HCT116 (cell line): ENCODE results near the gene PROSER2. TPM values are rescaled to one million over a fixed set of nuclear protein-coding genes. Genes with fewer than 3 reads are reported as not detected.

Source experiments
- ATAC-seq: fragments of 200-7000 bp; cut with Tn5 transposase; 2 replicates; pipeline ENCODE4 v1.9.1; 2020; ENCODE audit warnings: mild to moderate bottlenecking, moderate library complexity
- BruUV-seq: library from RNA; stranded (reverse); fragments of 400-500 nt; replicated peaks from 2 replicates; lab custom pipeline; 2021; lab: Mats Ljungman, UMichigan
- CTCF ChIA-PET: fragments of 300-600 bp; sonication (Branson Sonifier 250); formaldehyde crosslinking; loops from one replicate; lab custom pipeline; 2021; ENCODE audit warnings: antibody characterized with exemption; lab: Charles Lee
- POLR2A ChIA-PET: fragments of 300-600, 350-600 bp; sonication (Branson Sonifier 250); formaldehyde crosslinking; loops from one replicate; lab custom pipeline; 2021; ENCODE audit warnings: antibody characterized with exemption; lab: Charles Lee
- RAD21 ChIA-PET, 2 experiments: fragments of 300-600 bp; sonication (Branson Sonifier 250); formaldehyde crosslinking; loops; one replicate each; lab custom pipeline; 2023; ENCODE audit warnings: low total read pairs in 2 of 2; ENCODE audit not compliant: uncharacterized antibody in 2 of 2, unreplicated experiment in 2 of 2, low non-redundant PET in 1 of 2; lab: Charles Lee
- DNase-seq: peaks from one replicate; pipeline ENCODE4 v3.0.0-alpha.2; 2010; ENCODE audit warnings: low read depth, low spot score
- H2AFZ ChIP-seq: fragments of 200-600 bp; shearing (Covaris generic), sonication (generic); 2 replicates; pipeline ENCODE4 v1.6.1; 2017; ENCODE audit warnings: low read depth, mixed run types, mixed read lengths, antibody characterized with exemption, low read length; ENCODE audit not compliant: poor library complexity, severe bottlenecking
- H3K27ac ChIP-seq: 2 replicates; pipeline ENCODE4 v1.5.1; 2012; ENCODE audit warnings: low read depth, low read length
- H3K27me3 ChIP-seq: fragments of 200-600 bp; sonication (generic); 2 replicates; pipeline ENCODE4 v1.6.1; 2016; ENCODE audit warnings: mixed run types, low read length, mixed read lengths; ENCODE audit not compliant: insufficient read depth
- H3K36me3 ChIP-seq, 2 experiments: fragments of 200-500 bp in 1 of 2; fragments of 200-600 bp in 1 of 2; sonication (Bioruptor generic) in 1 of 2; sonication (generic) in 1 of 2; 2 replicates each; pipeline versions ENCODE4 v1.5.1 to v1.6.1; 2014 to 2016; ENCODE audit warnings: low read length in 2 of 2, inconsistent platforms in 1 of 2, mixed read lengths in 1 of 2, mixed run types in 1 of 2; ENCODE audit not compliant: insufficient read depth in 2 of 2, control insufficient read depth in 1 of 2
- H3K4me1 ChIP-seq, 2 experiments: fragments of 200-600 bp in 1 of 2; sonication (generic) in 1 of 2; 2 replicates each; pipeline versions ENCODE4 v1.5.1 to v1.6.1; 2012 to 2017; ENCODE audit warnings: low read length in 2 of 2, inconsistent platforms in 1 of 2, mild to moderate bottlenecking in 1 of 2, mixed read lengths in 1 of 2, mixed run types in 1 of 2, moderate library complexity in 1 of 2; ENCODE audit not compliant: insufficient read depth in 2 of 2, control insufficient read depth in 1 of 2
- H3K4me2 ChIP-seq: fragments of 200-600 bp; sonication (generic); 2 replicates; pipeline ENCODE4 v1.6.1; 2017; ENCODE audit warnings: mixed run types, low read length, mixed read lengths
- H3K4me3 ChIP-seq, 2 experiments: fragments of 200-600 bp in 1 of 2; sonication (generic) in 1 of 2; replicated peaks in 1 of 2; 2 replicates each; pipeline ENCODE4 v1.5.1; 2011 to 2016; ENCODE audit warnings: low read length in 2 of 2, control low read depth in 1 of 2, low read depth in 1 of 2, mild to moderate bottlenecking in 1 of 2, mixed read lengths in 1 of 2, mixed run types in 1 of 2
- H3K79me2 ChIP-seq: fragments of 200-600 bp; sonication (generic); 2 replicates; pipeline ENCODE4 v1.6.1; 2017; ENCODE audit warnings: mild to moderate bottlenecking, mixed run types, low read length, moderate library complexity, mixed read lengths; ENCODE audit not compliant: insufficient read depth
- H3K9ac ChIP-seq: fragments of 200-600 bp; sonication (generic); 2 replicates; pipeline ENCODE4 v1.6.1; 2016; ENCODE audit warnings: low read length, mixed read lengths
- H3K9me2 ChIP-seq: fragments of 200-600 bp; sonication (generic), shearing (Covaris generic); 2 replicates; pipeline ENCODE4 v1.6.1; 2017; ENCODE audit warnings: mixed run types, mild to moderate bottlenecking, moderate library complexity; ENCODE audit not compliant: insufficient read depth
- H3K9me3 ChIP-seq, 2 experiments: fragments of 200-500 bp in 1 of 2; fragments of 200-600 bp in 1 of 2; sonication (Bioruptor generic) in 1 of 2; sonication (generic) in 1 of 2; 2 replicates each; pipeline ENCODE4 v1.6.1; 2014 to 2017; ENCODE audit warnings: low read length in 2 of 2, mixed read lengths in 2 of 2, inconsistent platforms in 1 of 2, low read depth in 1 of 2, mild to moderate bottlenecking in 1 of 2, mixed run types in 1 of 2, moderate library complexity in 1 of 2; ENCODE audit not compliant: control insufficient read depth in 1 of 2, insufficient read depth in 1 of 2
- H4K20me1 ChIP-seq: fragments of 200-600 bp; sonication (generic), shearing (Covaris generic); 2 replicates; pipeline ENCODE4 v1.6.1; 2017; ENCODE audit warnings: mixed run types, mild to moderate bottlenecking, moderate library complexity; ENCODE audit not compliant: insufficient read depth
- CEBPB ChIP-seq: IDR thresholded peaks from 2 replicates; pipeline ENCODE4 v1.6.1; 2012; ENCODE audit warnings: low read depth
- EGR1 ChIP-seq: IDR thresholded peaks from 2 replicates; pipeline ENCODE4 v1.6.1; 2012; ENCODE audit warnings: low read depth
- EZH2phosphoT487 ChIP-seq: fragments of 200-600 bp; IDR thresholded peaks from 2 replicates; pipeline ENCODE4 v1.6.1; 2018; ENCODE audit warnings: antibody characterized with exemption, borderline replicate concordance
- MAX ChIP-seq: IDR thresholded peaks from 2 replicates; pipeline ENCODE4 v1.6.1; 2012
- POLR2A ChIP-seq: IDR thresholded peaks from 2 replicates; pipeline ENCODE4 v1.7.0; 2011; ENCODE audit warnings: borderline replicate concordance; ENCODE audit not compliant: insufficient read depth, insufficient read length; ENCODE audit errors: extremely low read depth
- SIN3A ChIP-seq: IDR thresholded peaks from 2 replicates; pipeline ENCODE4 v1.6.1; 2012; ENCODE audit warnings: low read depth
- SP1 ChIP-seq: IDR thresholded peaks from 2 replicates; pipeline ENCODE4 v1.6.1; 2012; ENCODE audit warnings: low read depth
- TCF7L2 ChIP-seq: IDR thresholded peaks from 2 replicates; pipeline ENCODE4 v1.7.0; 2011; ENCODE audit warnings: borderline replicate concordance, inconsistent platforms; ENCODE audit not compliant: insufficient read depth, insufficient read length; ENCODE audit errors: extremely low read depth
- intact Hi-C: fragments of 100-400 bp; cut with micrococcal nuclease; formaldehyde crosslinking; loops from 2 replicates; pipeline ENCODE4 v1.10.0; 2022
- total RNA-seq: library from RNA; stranded (reverse); gene quantifications from one replicate; pipeline ENCODE4 v1.2.1, GENCODE V29; 2021; ENCODE audit not compliant: unreplicated experiment

PROSER2 gene
- total RNA-seq, 1 experiment from 2014 or later: 46.2 TPM

GRCh38 chr10:11835061-11835460 is 11.9 kb downstream of the PROSER2 start (continued):
- TF ChIP-seq SP1: no peak
- no peak for TF ChIP-seq EGR1
- TF ChIP-seq TCF7L2: no peak
- TF ChIP-seq CEBPB: no peak
- no peak for TF ChIP-seq POLR2A
- TF ChIP-seq, all 23 proteins: peak for 0

- H3K4me2 ChIP-seq: no peak overlapping the region
- RAD21 ChIA-PET: no interaction called here
- H3K27ac ChIP-seq: no peak overlapping the region
- BruUV-seq: no TSS peak
- ATAC-seq (no peak), DNase-seq (no peak)
- POLR2A ChIA-PET: no interaction called here
- no peaks in the 10 kb centered on the region for H3K9me3 ChIP-seq
- H3K9ac ChIP-seq: no peak overlapping the region
- H3K4me1 ChIP-seq: peaks cover 0 to 16% of the 10 kb centered on the region in 2 experiments; a peak in 2 of 4 replicates
- intact Hi-C loops: no loop called here
- H3K4me3 ChIP-seq: no peak overlapping the region
- peaks cover 100% of the 10 kb centered on the region for H3K79me2 ChIP-seq
- no peaks in the 10 kb centered on the region for H3K9me2 ChIP-seq
- no peak overlapping the region for H2AFZ ChIP-seq
- CTCF ChIA-PET: no interaction called here
- H3K36me3 ChIP-seq: peaks cover 0 to 8% of the 10 kb centered on the region in 2 experiments; a peak in 2 of 4 replicates
- no peaks in the 10 kb centered on the region for H3K27me3 ChIP-seq
- peaks cover 22% of the 10 kb centered on the region; the same call in 1 of the 2 replicates for H4K20me1 ChIP-seq
- TF ChIP-seq EGR1 (no peak), EZH2phosphoT487 (no peak), MAX (no peak), SIN3A (no peak), SP1 (no peak)
Measured at GRCh38 chr10:11835704-11836103, 12.5 kb downstream of the PROSER2 start.
